GM19351 (cell line): ENCODE data around the gene CCNI2.

ENCODE experiments used
- ATAC-seq: cut with Tn5 transposase; IDR thresholded peaks from one replicate; pipeline ENCODE4 v1.9.1; 2021; ENCODE audit warnings: mild to moderate bottlenecking, moderate library complexity; ENCODE audit not compliant: unreplicated experiment

CCNI2 gene

GRCh38 chr5:132746954-132747615 is at the start of gene CCNI2:
CCNI2 (plus strand) TSS chr5:132747426; CDS start chr5:132747496, 70 bp downstream.
- ATAC-seq, result peak; percentile 46

GRCh38 chr5:132704875-132705274 is 42.4 kb upstream of the CCNI2 start:
- ATAC-seq, result no peak

- no peak for ATAC-seq
Observed at GRCh38 chr5:132708645-132709044, 38.6 kb upstream of the CCNI2 start.

- ATAC-seq, result no peak
Observed at GRCh38 chr5:132714456-132715307, 32.5 kb upstream of the CCNI2 start.

- ATAC-seq, result no peak
Observed at GRCh38 chr5:132718544-132719312, 28.5 kb upstream of the CCNI2 start.

- ATAC-seq, result no peak
Observed at GRCh38 chr5:132725745-132726144, 21.5 kb upstream of the CCNI2 start.

- ATAC-seq, result no peak
Observed at GRCh38 chr5:132729896-132730295, 17.3 kb upstream of the CCNI2 start.

GRCh38 chr5:132733499-132734148 is 13.6 kb upstream of the CCNI2 start:
- ATAC-seq, result no peak

- no peak for ATAC-seq
Observed at GRCh38 chr5:132734687-132735086, 12.5 kb upstream of the CCNI2 start.

- peak; percentile 86 for ATAC-seq
Observed at GRCh38 chr5:132736853-132737833, 10.1 kb upstream of the CCNI2 start, which contains the start of gene KIF3A. KIF3A (minus strand) TSS chr5:132737546; CDS start chr5:132737419, 127 bp downstream.

- ATAC-seq, result no peak
Observed at GRCh38 chr5:132737982-132738681, 9.1 kb upstream of the CCNI2 start.

GRCh38 chr5:132739232-132739631 is 8.0 kb upstream of the CCNI2 start:
- no peak for ATAC-seq

- no peak for ATAC-seq
Observed at GRCh38 chr5:132742158-132742557, 5.1 kb upstream of the CCNI2 start.

- ATAC-seq, result no peak
Observed at GRCh38 chr5:132742626-132743025, 4.6 kb upstream of the CCNI2 start.

- no peak for ATAC-seq
Observed at GRCh38 chr5:132744659-132745058, 2.6 kb upstream of the CCNI2 start.

- ATAC-seq, result no peak
Observed at GRCh38 chr5:132746592-132746953, 653 bp upstream of the CCNI2 start.

- peak; percentile 20 for ATAC-seq
Observed at GRCh38 chr5:132747616-132748440, 602 bp downstream of the CCNI2 start.

GRCh38 chr5:132748522-132749000 is 1.3 kb downstream of the CCNI2 start:
- ATAC-seq, result no peak
